HepG2 (cell line): ENCODE measurements around the gene NUDT22. TPM values are rescaled to one million over a fixed set of nuclear protein-coding genes. Genes with fewer than 3 reads are reported as not detected.
A peak's percentile ranks its signal among the peaks of the same experiment; 100 is the strongest.

Experiments
- BATF2 ChIP-seq: sonication (generic); formaldehyde crosslinking; IDR thresholded peaks from 2 replicates; pipeline ENCODE4 v1.8.0; 2022; ENCODE audit warnings: mild to moderate bottlenecking, missing genetic modification reagents, moderate library complexity
- FOXO4 ChIP-seq: sonication (generic); formaldehyde crosslinking; conservative IDR thresholded peaks from 2 replicates; pipeline ENCODE4 v1.8.1; 2023; ENCODE audit warnings: missing genetic modification reagents
- HOMEZ ChIP-seq: IDR thresholded peaks from 2 replicates; pipeline ENCODE4 v1.6.1; 2016; ENCODE audit warnings: low read depth
- KLF16 ChIP-seq, 2 experiments: sonication (generic) in 1 of 2; formaldehyde crosslinking in 1 of 2; IDR thresholded peaks; 2 replicates each; pipeline versions ENCODE4 v1.6.1 to v1.8.0; 2016 to 2023; ENCODE audit warnings: missing genetic modification reagents in 2 of 2, missing compliant biosample characterization in 1 of 2
- MATR3 ChIP-seq: sonication (generic); formaldehyde crosslinking; IDR thresholded peaks from 2 replicates; pipeline ENCODE4 v1.4.0; 2020; ENCODE audit warnings: missing genetic modification reagents
- MED13 ChIP-seq: sonication (generic); formaldehyde crosslinking; IDR thresholded peaks from 2 replicates; pipeline ENCODE4 v1.5.0; 2020; ENCODE audit warnings: missing genetic modification reagents
- NCOR1 ChIP-seq: fragments of 200-600 bp; sonication (generic); IDR thresholded peaks from 2 replicates; pipeline ENCODE4 v1.7.0; 2017; ENCODE audit warnings: antibody characterized with exemption, low read length, borderline replicate concordance
- PHF20 ChIP-seq: sonication (generic); formaldehyde crosslinking; IDR thresholded peaks from 2 replicates; pipeline ENCODE4 v1.5.0; 2020; ENCODE audit warnings: mild to moderate bottlenecking, missing genetic modification reagents
- REXO4 ChIP-seq: sonication (generic); formaldehyde crosslinking; IDR thresholded peaks from 2 replicates; pipeline ENCODE4 v1.8.0; 2022; ENCODE audit warnings: missing genetic modification reagents, mild to moderate bottlenecking, borderline replicate concordance
- TIGD3 ChIP-seq: sonication (generic); formaldehyde crosslinking; IDR thresholded peaks from 2 replicates; pipeline ENCODE4 v1.5.1; 2020; ENCODE audit warnings: mild to moderate bottlenecking, missing genetic modification reagents, borderline replicate concordance
- TOE1 ChIP-seq: sonication (generic); formaldehyde crosslinking; IDR thresholded peaks from 2 replicates; pipeline ENCODE4 v1.4.0; 2020; ENCODE audit warnings: mild to moderate bottlenecking, missing genetic modification reagents
- YY1 ChIP-seq: IDR thresholded peaks from 2 replicates; pipeline ENCODE4 v1.6.1; 2011; ENCODE audit warnings: low read length, low read depth, moderate library complexity, mild to moderate bottlenecking; ENCODE audit not compliant: insufficient read depth, insufficient replicate concordance
- ZBED4 ChIP-seq: sonication (generic); formaldehyde crosslinking; IDR thresholded peaks from 2 replicates; pipeline ENCODE4 v1.4.0; 2020; ENCODE audit warnings: missing genetic modification reagents, borderline replicate concordance
- ZBTB2 ChIP-seq: sonication (generic); formaldehyde crosslinking; IDR thresholded peaks from 2 replicates; pipeline ENCODE4 v1.8.0; 2022; ENCODE audit warnings: low read depth, missing genetic modification reagents
- ZFAT ChIP-seq: sonication (generic); formaldehyde crosslinking; conservative IDR thresholded peaks from 2 replicates; pipeline ENCODE4 v1.8.1; 2023; ENCODE audit warnings: missing genetic modification reagents, inconsistent platforms
- ZNF160 ChIP-seq: sonication (generic); formaldehyde crosslinking; IDR thresholded peaks from 2 replicates; pipeline ENCODE4 v1.8.0; 2022; ENCODE audit warnings: mild to moderate bottlenecking, inconsistent platforms, missing genetic modification reagents
- polyA plus RNA-seq, 8 experiments: library from polyadenylated mRNA; depleted of rRNA in 3 of 8; stranded (reverse) in 7 of 8; unstranded in 1 of 8; fragments of >200 nt; fragmentation: Illumina TruSeq in 4 of 8; extraction: Trizol in 4 of 8; gene quantifications; 2 replicates each; pipeline versions ENCODE4 v1.2.1 to v1.2.3, GENCODE V29; 2011 to 2016; ENCODE audit warnings: low read depth in 4 of 8, missing spikeins in 1 of 8, mixed read lengths in 1 of 8; ENCODE audit not compliant: insufficient read depth in 1 of 8
- total RNA-seq, 5 experiments: library from RNA; depleted of rRNA; stranded (reverse); fragments of >200 nt; fragmentation: Illumina TruSeq; extraction: Trizol; gene quantifications; 2 replicates each; pipeline ENCODE4 v1.2.3, GENCODE V29; 2016; ENCODE audit warnings: low read depth in 1 of 5

The NUDT22 gene
- total and polyA plus RNA-seq, 2 of the 13 experiments (the other 11 are each of a cell fraction or from before 2014, with no cell fraction given), result 33.5 to 39.8 TPM

- TF ChIP-seq ZBTB2, result no peak
- TF ChIP-seq MATR3 (CRISPR knock-in tag), result no peak
- TF ChIP-seq BATF2 (CRISPR knock-in tag), result peak; percentile 75; the same call in 1 of the 2 replicates
- TF ChIP-seq REXO4 (CRISPR knock-in tag), result no peak
- TF ChIP-seq ZFAT (CRISPR knock-in tag), result no peak
- no peak for TF ChIP-seq TIGD3 (CRISPR knock-in tag)
- TF ChIP-seq ZNF160 (CRISPR knock-in tag), result no peak
- no peak for TF ChIP-seq MED13 (CRISPR knock-in tag)
- TF ChIP-seq NCOR1, result no peak
- TF ChIP-seq HOMEZ (CRISPR knock-in tag), result no peak
- TF ChIP-seq PHF20 (CRISPR knock-in tag), result no peak
- TF ChIP-seq TOE1 (CRISPR knock-in tag), result no peak
- TF ChIP-seq KLF16 (CRISPR knock-in tag; IDR thresholded peaks at IDR 0.05), result 0 out of 4 replicates have a peak, but pooled peaks of 1 of the 2 experiments have one; percentile 29
- no peak for TF ChIP-seq YY1
- TF ChIP-seq FOXO4, result no peak
- no peak for TF ChIP-seq ZBED4
Measured at GRCh38 chr11:64268893-64269539, 42.9 kb downstream of the NUDT22 start (continued).
